ENCODE results near the gene GNAZ.
"Not testable (repeated sequence)": the region's sequence is repeated elsewhere in the genome, so short reads cannot be mapped to it uniquely, and the experiment has no call there.

The GNAZ gene

DNA sequence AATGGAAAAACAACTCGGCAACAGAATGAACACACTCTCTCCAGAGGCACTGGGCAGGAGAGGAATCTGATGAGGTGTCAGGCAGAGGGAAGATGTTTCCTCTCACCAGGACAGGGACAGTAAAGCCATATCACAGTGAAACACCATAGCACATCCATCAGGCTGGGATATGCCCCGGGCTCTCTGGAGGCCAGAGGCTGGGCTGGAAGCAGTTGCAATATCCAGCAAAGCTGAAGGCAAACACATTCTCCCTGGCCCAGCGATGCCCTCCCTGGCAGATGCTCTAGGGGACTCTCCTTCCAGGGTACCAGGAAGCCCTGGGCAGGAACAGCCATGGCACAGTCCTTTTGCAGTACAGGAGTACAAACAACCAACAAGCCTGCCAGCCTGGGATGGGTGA is 60.4 kb downstream of the GNAZ start:
- no peak overlapping the region for H3K4me3 ChIP-seq (ENCODE audit: low read depth, low read length)

- H3K4me3 ChIP-seq (ENCODE audit: low read depth, low read length), result no peak overlapping the region
Observed at GRCh38 chr22:23131931-23132330, 61.6 kb downstream of the GNAZ start.

DNA sequence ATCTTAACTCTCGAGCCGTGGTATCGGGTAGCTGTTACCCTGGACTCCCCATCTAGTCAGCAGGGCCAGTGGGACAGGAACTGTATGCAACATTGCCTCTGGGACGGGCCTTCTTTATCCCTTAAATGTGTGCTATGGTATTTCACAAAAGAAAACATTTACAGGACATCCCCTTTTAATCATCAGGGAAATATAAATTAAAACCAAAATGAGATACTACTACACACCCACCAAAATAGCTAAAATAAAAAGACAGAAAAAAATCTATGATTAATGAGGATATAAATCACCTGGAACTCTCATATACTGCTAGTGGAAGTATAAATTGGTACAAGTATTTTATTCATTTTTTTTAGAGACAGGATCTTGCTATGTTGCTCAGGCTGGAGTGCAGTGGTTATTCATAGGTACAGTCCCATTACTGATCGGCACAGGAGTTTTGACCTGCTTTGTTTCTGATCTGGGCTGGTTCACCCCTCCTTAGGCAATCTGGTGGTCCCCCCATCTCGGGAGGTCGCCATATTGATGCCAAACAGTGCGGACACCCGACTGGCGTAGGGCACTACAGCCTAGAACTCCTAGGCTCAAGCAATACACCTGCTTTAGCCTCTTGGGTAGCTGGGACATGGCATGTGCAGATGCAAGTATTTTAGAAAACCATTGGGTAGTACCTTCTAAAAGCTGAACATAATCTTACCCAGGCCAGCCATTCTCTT is 62.2 kb downstream of the GNAZ start:
- H3K4me3 ChIP-seq (ENCODE audit: low read depth, low read length), result no peak overlapping the region

DNA sequence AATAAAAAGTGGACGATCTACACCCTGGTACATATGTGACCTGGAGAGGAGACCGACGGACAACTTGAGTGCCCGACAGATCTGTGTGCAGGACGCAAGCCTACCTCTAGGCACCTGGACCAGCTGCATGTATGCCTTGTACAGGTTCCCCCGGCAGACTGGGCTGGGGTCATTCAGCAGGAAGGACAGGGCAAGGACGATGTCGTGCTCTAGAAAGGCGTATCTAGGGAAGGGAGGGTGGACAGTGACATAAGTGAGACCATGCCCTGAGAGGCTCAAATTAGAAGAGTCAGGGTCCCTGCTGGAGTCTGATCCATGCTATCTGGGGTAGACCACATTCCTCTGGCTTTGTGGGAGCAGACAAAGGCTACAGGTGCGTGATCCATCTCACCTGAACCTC is 63.6 kb downstream of the GNAZ start:
- H3K4me3 ChIP-seq (ENCODE audit: low read depth, low read length), result no peak overlapping the region

GRCh38 chr22:23136991-23137390 is 66.7 kb downstream of the GNAZ start:
- H3K4me3 ChIP-seq (ENCODE audit: low read depth, low read length), result not testable (repeated sequence)

DNA sequence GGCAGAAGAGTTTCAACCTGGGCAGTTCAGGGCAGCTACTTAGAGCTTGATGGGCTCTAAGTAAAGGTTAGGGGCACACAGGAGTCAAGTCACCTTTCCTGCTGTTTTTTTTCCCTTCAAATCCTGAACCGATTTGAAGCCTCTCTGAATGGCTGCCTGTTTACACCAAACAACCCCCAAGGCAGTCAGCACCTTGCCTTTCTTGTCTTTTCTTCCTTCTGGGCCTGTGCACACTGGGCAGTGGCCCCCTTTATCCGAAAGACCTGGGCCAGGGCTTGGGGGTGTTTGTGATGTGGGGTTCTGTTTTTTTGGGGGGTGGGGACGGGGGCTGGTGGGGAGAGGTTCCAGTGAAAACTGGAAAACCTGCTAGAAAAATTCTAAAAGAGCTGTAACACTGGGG is 67.1 kb downstream of the GNAZ start:
- no peak overlapping the region for H3K4me3 ChIP-seq (ENCODE audit: low read depth, low read length)

- H3K4me3 ChIP-seq (ENCODE audit: low read depth, low read length), result no peak overlapping the region
Observed at GRCh38 chr22:23137905-23138561, 67.7 kb downstream of the GNAZ start.

GRCh38 chr22:23138584-23139435 is 68.5 kb downstream of the GNAZ start:
- H3K4me3 ChIP-seq (ENCODE audit: low read depth, low read length), result no peak overlapping the region

- H3K4me3 ChIP-seq (ENCODE audit: low read depth, low read length), result no peak overlapping the region
Observed at GRCh38 chr22:23140385-23140784, 70.1 kb downstream of the GNAZ start.

DNA sequence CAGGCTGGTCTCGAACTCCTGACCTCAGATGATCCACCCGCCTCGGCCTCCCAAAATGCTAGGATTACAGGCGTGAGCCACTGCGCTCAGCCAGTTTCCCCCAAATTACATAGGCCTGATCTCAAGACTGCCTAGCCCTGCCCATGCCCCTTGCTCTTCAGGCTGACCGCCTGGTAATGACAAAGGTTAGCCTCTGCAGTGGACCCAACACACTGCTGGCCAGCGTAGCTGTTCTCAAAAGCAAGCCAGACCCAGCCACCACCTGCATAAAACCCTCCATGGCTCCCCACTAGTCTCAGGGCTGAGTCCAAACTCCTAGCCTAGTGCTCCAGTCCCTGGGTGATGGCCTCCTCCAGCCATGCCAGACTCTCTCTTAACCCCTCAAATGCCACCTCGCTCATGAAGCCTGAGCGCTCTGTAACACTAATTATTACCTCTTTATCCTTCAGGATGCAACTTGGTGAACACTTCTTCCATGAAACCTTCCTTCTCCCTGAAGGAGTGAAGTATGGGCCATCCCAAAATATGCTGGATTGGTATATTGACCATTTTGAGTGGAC is 72.3 kb downstream of the GNAZ start:
- H3K4me3 ChIP-seq (ENCODE audit: low read depth, low read length), result no peak overlapping the region

GRCh38 chr22:23143119-23143518 is 72.8 kb downstream of the GNAZ start:
- no peak overlapping the region for H3K4me3 ChIP-seq (ENCODE audit: low read depth, low read length)

DNA sequence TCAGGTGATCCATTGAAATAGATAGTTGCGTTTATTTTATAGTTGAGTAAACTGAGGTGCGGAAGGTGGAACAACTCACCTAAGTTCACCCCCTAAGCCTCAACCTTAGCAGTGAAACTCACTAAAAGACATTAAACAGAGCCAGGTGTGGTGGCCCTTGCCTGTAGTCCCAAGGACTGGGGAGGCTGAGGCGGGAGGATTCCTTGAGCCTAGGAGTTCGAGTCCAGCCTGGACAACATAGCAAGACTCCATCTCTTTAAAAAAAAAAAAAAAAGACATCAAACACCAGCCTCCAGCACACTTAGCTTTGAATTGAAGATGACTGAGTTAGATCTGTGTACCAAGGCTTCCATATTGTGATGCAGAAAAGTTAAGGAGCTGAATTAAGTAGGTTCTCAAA is 74.1 kb downstream of the GNAZ start:
- H3K4me3 ChIP-seq (ENCODE audit: low read depth, low read length), result no peak overlapping the region

- peak within 1 kb of the TSS; percentile 43 for H3K4me3 ChIP-seq (ENCODE audit: low read depth, low read length)
Observed at GRCh38 chr22:23144932-23145877, 74.9 kb downstream of the GNAZ start, which contains the start of gene RAB36. Gene RAB36, plus strand, starts transcription at chr22:23145477. Its CDS starts 1,140 bp downstream, at chr22:23146617.

- no peak overlapping the region for H3K4me3 ChIP-seq (ENCODE audit: low read depth, low read length)
Observed at GRCh38 chr22:23145878-23146470, 75.7 kb downstream of the GNAZ start.

GRCh38 chr22:23146478-23147205 is 76.3 kb downstream of the GNAZ start:
- H3K4me3 ChIP-seq (ENCODE audit: low read depth, low read length), result no peak overlapping the region

DNA sequence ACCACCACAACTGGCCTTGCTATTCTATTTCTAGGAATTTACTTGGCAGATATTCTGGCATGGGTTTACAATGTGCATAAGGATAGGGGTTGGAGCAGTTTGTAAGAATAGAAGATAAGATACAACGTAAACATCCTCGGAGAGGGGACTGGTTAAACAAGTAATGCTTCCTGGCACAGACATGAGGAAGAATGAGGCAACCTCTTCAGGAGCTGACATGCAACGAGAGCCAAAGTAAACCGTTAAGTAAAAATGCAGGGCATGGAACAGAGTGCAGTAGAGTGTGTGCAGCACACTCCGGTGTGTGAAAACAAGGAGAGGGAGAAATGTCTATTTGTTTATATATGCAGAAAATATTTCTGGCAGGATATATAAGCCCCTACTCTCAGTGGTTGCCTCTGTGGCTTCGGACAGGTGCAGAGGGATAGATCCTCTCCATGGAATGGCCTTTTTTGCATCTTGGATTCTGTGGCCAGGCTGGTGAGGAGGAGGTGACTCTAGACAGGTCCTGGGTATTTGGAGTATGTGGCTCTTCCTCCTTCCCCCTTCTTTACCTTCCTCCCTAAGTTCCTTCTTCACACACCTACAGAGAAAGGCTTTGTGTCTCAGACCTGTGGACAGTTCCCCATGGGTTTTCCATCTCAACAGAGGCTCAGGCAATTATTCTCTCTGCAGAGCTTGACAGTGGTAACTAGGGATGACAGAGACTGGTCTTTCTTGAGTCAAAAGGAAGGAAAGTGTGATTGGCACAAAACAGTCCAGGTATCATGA is 77.5 kb downstream of the GNAZ start:
- H3K4me3 ChIP-seq (ENCODE audit: low read depth, low read length), result no peak overlapping the region

- no peak overlapping the region for H3K4me3 ChIP-seq (ENCODE audit: low read depth, low read length)
Observed at GRCh38 chr22:23149743-23150238, 79.5 kb downstream of the GNAZ start.

GRCh38 chr22:23150762-23151161 is 80.4 kb downstream of the GNAZ start:
- H3K4me3 ChIP-seq (ENCODE audit: low read depth, low read length), result no peak overlapping the region

Data from iPS-11a (cell line).